Body of pancreas (tissue), 4 donors: ENCODE data around the gene ARHGEF28. TPM values are rescaled to one million over a fixed set of nuclear protein-coding genes. Genes with fewer than 3 reads are reported as not detected.

Experiments used
- ATAC-seq: fragments of 150-250 bp; one replicate; pipeline ENCODE4 v1.9.1; 2016
- DNase-seq, 4 donors: peaks; one replicate each; pipeline ENCODE4 v3.0.0-alpha.2; 2019
- H3K27ac ChIP-seq, 4 donors: fragments of 200-600 bp; sonication (generic); 1 replicate in 3 of 4; 2 replicates in 1 of 4; pipeline versions ENCODE4 v1.5.1 to v1.6.1; 2016 to 2019; ENCODE audit warnings: mild to moderate bottlenecking in 1 of 4, mixed read lengths in 1 of 4, moderate library complexity in 1 of 4
- H3K27me3 ChIP-seq, 2 donors: fragments of 200-600 bp; sonication (generic); one replicate each; pipeline ENCODE4 v1.6.0; 2016; ENCODE audit warnings: mild to moderate bottlenecking in 1 of 2
- H3K36me3 ChIP-seq, 2 donors: fragments of 200-600 bp; sonication (generic); replicated peaks in 1 of 2; 2 replicates each; pipeline ENCODE4 v1.5.1; 2016; ENCODE audit warnings: low read depth in 2 of 2; ENCODE audit not compliant: insufficient read depth in 1 of 2
- H3K4me1 ChIP-seq: fragments of 200-600 bp; sonication (generic); one replicate; pipeline ENCODE4 v1.6.0; 2016
- H3K4me3 ChIP-seq, 2 donors: fragments of 200-600 bp; sonication (generic); 1 replicate in 1 of 2; 2 replicates in 1 of 2; pipeline ENCODE4 v1.5.1; 2016 to 2019
- H3K9me3 ChIP-seq, 3 donors: fragments of 200-600 bp; sonication (generic); 1 replicate in 2 of 3; 2 replicates in 1 of 3; pipeline ENCODE4 v1.5.1; 2016
- CTCF ChIP-seq, 7 experiments: fragments of 450-650 bp in 4 of 7; fragments of 200-600 bp in 3 of 7; sonication (generic) in 3 of 7; IDR thresholded peaks; one replicate each; pipeline ENCODE4 v1.5.1; 2016 to 2019; ENCODE audit warnings: antibody characterized with exemption in 7 of 7
- POLR2A ChIP-seq, 3 donors: fragments of 450-650 bp; IDR thresholded peaks; one replicate each; pipeline ENCODE4 v1.6.1; 2016; ENCODE audit warnings: antibody characterized with exemption in 3 of 3, mild to moderate bottlenecking in 2 of 3
- WGBS, 2 donors: methylation state at CpG; one replicate each; pipeline ENCODE4 v1.1.5; 2017; 5-methylcytosine and 5-hydroxymethylcytosine counted together
- intact Hi-C: fragments of 100-400 bp; cut with DNase I; formaldehyde crosslinking; loops from one replicate; pipeline ENCODE4 v1.15.1; 2023
- total RNA-seq, 2 donors: library from RNA; depleted of rRNA; stranded (reverse); fragments of >200 nt; gene quantifications; one replicate each; pipeline ENCODE4 v1.1.0, GENCODE V29; 2016

Gene ARHGEF28
- total RNA-seq, 2 donors from 2014 or later = 63.0 to 67.2 TPM

GRCh38 chr5:73591102-73591695, 34.8 kb upstream of the ARHGEF28 start:
- Histone ChIP-seq H3K27me3 (no peaks in the 10 kb centered on the region), H3K4me1 (peaks cover 6% of the 10 kb centered on the region), H3K27ac (no peak overlapping the region), H3K9me3 (no peaks in the 10 kb centered on the region), H3K36me3 (no peaks in the 10 kb centered on the region), H3K4me3 (no peak overlapping the region)
- intact Hi-C loops = loop anchor here (5.0 kb wide), 1 partner anchor 201 kb away; no protein-coding TSS in a partner anchor
- 51 to 53% methylated on average over 4 of the region's 4 CpGs for WGBS, 2 donors
- peak; percentile 45 to 83 (median 64) for DNase-seq
- TF ChIP-seq CTCF (IDR thresholded peaks at IDR 0.05) (peak; percentile 75 to 96 (median 89)), POLR2A (IDR thresholded peaks at IDR 0.05) (no peak)
- peak; percentile 84 for ATAC-seq

GRCh38 chr5:73591698-73592501, 34.1 kb upstream of the ARHGEF28 start:
- no peaks in the 10 kb centered on the region for H3K27me3 ChIP-seq
- 49% methylated on average over 4 of the region's 4 CpGs for WGBS, 2 donors
- no peak overlapping the region for H3K4me3 ChIP-seq
- peaks cover 6% of the 10 kb centered on the region for H3K4me1 ChIP-seq
- intact Hi-C loops = loop anchor here (5.0 kb wide), 1 partner anchor 200 kb away; no protein-coding TSS in a partner anchor
- ATAC-seq (no peak), DNase-seq (no peak)
- no peaks in the 10 kb centered on the region for H3K36me3 ChIP-seq
- H3K27ac ChIP-seq = no peak overlapping the region
- TF ChIP-seq CTCF (IDR thresholded peaks at IDR 0.05) = no peak
- no peak for TF ChIP-seq POLR2A (IDR thresholded peaks at IDR 0.05)
- no peaks in the 10 kb centered on the region for H3K9me3 ChIP-seq

DNA sequence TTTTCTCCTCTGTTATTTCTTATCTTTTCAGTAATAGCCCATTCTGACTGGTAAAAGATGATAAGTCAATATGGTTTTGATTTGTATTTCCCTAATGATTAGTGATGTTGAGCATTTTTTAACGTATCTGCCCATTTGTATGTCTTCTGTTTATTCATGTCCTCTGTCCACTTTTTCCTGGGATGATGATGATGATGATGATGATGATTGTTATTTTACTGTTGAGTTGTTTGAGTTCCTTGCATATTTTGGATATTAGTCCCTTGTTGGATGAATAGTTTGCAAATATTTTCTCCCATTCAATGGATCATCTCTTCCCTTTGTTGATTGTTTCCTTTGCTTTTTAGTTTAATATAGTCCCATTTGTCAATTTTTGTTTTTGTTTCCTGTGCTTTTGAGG, 33.4 kb upstream of the ARHGEF28 start:
- H3K27ac ChIP-seq = no peak overlapping the region
- peaks cover 6% of the 10 kb centered on the region for H3K4me1 ChIP-seq
- WGBS, 2 donors = 46 to 50% methylated on average over 1 of the region's 1 CpG
- no peak for ATAC-seq
- no peak for DNase-seq
- intact Hi-C loops = loop anchor here (5.0 kb wide), 1 partner anchor 200 kb away; no protein-coding TSS in a partner anchor
- H3K9me3 ChIP-seq = no peaks in the 10 kb centered on the region
- no peaks in the 10 kb centered on the region for H3K27me3 ChIP-seq
- H3K4me3 ChIP-seq = no peak overlapping the region
- no peak for TF ChIP-seq POLR2A (IDR thresholded peaks at IDR 0.05)
- TF ChIP-seq CTCF (IDR thresholded peaks at IDR 0.05) = no peak
- H3K36me3 ChIP-seq = no peaks in the 10 kb centered on the region

DNA sequence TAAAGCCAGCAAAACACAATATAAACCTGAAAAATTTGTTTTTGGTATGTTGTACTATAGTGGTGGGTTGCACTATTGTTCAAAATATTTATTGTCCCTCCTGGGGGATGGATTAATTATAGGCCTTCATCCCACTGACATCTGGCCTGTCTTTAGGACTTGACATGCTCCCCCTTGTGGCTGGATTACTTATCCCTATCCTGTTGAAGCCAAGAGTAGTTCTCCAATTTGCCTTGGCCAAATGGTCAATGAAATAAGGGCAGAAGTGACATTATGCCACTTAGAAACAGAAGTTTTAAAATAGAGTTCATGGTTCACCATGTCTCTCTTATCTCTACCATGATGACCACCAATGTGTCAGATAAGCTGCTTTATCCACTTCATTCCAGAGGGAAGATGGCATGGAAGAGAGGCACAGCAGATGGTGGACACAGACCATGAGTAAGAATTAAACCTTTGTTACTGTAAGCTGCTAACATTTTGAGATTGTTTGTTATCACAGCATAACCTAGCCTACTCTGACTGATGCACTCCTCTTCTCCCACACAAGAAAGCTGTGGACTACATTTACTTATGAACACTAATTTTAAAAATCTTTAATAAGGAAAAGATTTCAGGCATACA, 29.2 kb upstream of the ARHGEF28 start:
- TF ChIP-seq POLR2A (IDR thresholded peaks at IDR 0.05) (no peak), CTCF (IDR thresholded peaks at IDR 0.05) (peak; percentile 22 to 61 (median 50))
- Histone ChIP-seq H3K4me1 (no peaks in the 10 kb centered on the region), H3K36me3 (no peaks in the 10 kb centered on the region), H3K4me3 (no peak overlapping the region), H3K27ac (no peak overlapping the region), H3K9me3 (no peaks in the 10 kb centered on the region), H3K27me3 (no peaks in the 10 kb centered on the region)
- intact Hi-C loops = no loop called here
- peak; percentile 32 to 55 (median 41) for DNase-seq
- ATAC-seq = peak; percentile 45
